Measurements from ENCODE around the gene KLK7.

DNA sequence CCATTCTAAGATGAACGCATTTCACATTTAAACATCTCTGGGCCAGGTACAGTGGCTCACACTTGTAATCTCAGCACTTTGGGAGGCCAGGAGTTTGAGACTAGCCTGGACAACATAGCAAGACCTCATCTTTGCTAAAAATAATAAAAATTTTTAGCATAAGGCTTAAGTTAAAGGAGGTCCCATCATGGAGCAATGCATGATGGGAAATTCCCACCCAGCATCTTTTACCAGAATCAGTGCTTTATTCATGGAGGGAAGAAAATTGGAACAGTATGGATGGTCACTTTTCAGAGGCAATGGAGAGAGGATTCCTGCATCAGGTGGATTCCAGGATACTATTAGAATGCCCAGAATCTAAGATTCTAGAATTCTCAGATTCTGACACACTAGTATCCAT is 21.5 kb upstream of the KLK7 start:
- TF ChIP-seq, protein P1, sequence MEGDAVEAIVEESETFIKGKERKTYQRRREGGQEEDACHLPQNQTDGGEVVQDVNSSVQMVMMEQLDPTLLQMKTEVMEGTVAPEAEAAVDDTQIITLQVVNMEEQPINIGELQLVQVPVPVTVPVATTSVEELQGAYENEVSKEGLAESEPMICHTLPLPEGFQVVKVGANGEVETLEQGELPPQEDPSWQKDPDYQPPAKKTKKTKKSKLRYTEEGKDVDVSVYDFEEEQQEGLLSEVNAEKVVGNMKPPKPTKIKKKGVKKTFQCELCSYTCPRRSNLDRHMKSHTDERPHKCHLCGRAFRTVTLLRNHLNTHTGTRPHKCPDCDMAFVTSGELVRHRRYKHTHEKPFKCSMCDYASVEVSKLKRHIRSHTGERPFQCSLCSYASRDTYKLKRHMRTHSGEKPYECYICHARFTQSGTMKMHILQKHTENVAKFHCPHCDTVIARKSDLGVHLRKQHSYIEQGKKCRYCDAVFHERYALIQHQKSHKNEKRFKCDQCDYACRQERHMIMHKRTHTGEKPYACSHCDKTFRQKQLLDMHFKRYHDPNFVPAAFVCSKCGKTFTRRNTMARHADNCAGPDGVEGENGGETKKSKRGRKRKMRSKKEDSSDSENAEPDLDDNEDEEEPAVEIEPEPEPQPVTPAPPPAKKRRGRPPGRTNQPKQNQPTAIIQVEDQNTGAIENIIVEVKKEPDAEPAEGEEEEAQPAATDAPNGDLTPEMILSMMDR (IDR thresholded peaks at IDR 0.05), result no peak
- TF ChIP-seq POLR2A (IDR thresholded peaks at IDR 0.05) (no peak), POLR2AphosphoS5 (IDR thresholded peaks at IDR 0.05) (no peak)

Measured in suprapubic skin (tissue), 4 donors.